ENCODE results near the gene CEL. TPM values are rescaled to one million over a fixed set of nuclear protein-coding genes. Genes with fewer than 3 reads are reported as not detected.

The CEL gene
- total RNA-seq, 1 experiment from 2014 or later: 2.8 TPM

DNA sequence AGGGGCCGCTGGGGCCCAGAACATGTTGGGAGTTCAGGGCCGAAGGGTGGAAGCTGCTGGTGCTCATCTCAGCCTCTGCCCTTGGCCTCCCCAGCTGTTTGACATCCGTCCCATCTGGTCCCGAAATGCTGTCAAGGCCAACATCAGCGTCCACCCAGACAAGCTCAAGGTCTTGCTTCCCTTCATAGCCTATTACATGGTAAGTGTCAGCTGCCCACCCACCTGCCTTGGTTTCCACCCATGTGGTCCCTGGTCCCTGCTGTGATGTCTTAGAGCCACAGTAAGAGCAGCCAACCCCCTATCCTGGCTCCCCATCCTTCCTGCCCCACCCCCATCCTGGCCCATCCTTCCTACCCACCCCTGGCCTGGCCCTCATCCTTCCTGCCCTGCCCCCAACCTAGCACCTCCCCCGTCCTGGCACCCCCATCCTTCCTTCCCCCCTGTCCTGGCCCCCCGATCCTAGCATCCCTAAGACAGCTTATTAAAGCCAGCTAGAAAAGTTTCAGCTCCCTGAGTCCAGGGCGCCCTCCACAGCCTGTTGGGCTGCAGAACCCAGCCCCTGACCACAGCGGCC is 9.7 kb upstream of the CEL start:
- BruUV-seq (replicated peaks): no TSS peak
- no peaks in the 10 kb centered on the region for H3K4me1 ChIP-seq (ENCODE audit: insufficient read depth, low read length, poor library complexity, severe bottlenecking)
- POLR2A ChIA-PET (ENCODE audit: low non-redundant PET): no interaction called here
- no peak for TF ChIP-seq EZH2 (IDR thresholded peaks at IDR 0.05; ENCODE audit: borderline replicate concordance, low read depth, low read length, poor library complexity, severe bottlenecking)
- TF ChIP-seq, protein P1, sequence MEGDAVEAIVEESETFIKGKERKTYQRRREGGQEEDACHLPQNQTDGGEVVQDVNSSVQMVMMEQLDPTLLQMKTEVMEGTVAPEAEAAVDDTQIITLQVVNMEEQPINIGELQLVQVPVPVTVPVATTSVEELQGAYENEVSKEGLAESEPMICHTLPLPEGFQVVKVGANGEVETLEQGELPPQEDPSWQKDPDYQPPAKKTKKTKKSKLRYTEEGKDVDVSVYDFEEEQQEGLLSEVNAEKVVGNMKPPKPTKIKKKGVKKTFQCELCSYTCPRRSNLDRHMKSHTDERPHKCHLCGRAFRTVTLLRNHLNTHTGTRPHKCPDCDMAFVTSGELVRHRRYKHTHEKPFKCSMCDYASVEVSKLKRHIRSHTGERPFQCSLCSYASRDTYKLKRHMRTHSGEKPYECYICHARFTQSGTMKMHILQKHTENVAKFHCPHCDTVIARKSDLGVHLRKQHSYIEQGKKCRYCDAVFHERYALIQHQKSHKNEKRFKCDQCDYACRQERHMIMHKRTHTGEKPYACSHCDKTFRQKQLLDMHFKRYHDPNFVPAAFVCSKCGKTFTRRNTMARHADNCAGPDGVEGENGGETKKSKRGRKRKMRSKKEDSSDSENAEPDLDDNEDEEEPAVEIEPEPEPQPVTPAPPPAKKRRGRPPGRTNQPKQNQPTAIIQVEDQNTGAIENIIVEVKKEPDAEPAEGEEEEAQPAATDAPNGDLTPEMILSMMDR (conservative IDR thresholded peaks at IDR 0.05; ENCODE audit: low read depth, low read length): no peak
- no peak for DNase-seq (ENCODE audit: low spot score)
- no peak overlapping the region for H3K4me3 ChIP-seq (ENCODE audit: low read depth, low read length, poor library complexity, severe bottlenecking)
- no peak overlapping the region for H3K27ac ChIP-seq (ENCODE audit: low read depth, low read length, poor library complexity, severe bottlenecking)
- H3K27me3 ChIP-seq (replicated peaks; ENCODE audit: insufficient read depth, low read depth, low read length, poor library complexity): no peaks in the 10 kb centered on the region
- peaks cover 66% of the 10 kb centered on the region for H3K36me3 ChIP-seq (ENCODE audit: insufficient read depth, low read length, poor library complexity, severe bottlenecking)
- CTCF ChIA-PET: no interaction called here
- H3K9me3 ChIP-seq (ENCODE audit: low read depth, low read length, poor library complexity, severe bottlenecking): no peaks in the 10 kb centered on the region
- intact Hi-C loops (cut with micrococcal nuclease; ENCODE audit: unreplicated experiment): no loop called here

DNA sequence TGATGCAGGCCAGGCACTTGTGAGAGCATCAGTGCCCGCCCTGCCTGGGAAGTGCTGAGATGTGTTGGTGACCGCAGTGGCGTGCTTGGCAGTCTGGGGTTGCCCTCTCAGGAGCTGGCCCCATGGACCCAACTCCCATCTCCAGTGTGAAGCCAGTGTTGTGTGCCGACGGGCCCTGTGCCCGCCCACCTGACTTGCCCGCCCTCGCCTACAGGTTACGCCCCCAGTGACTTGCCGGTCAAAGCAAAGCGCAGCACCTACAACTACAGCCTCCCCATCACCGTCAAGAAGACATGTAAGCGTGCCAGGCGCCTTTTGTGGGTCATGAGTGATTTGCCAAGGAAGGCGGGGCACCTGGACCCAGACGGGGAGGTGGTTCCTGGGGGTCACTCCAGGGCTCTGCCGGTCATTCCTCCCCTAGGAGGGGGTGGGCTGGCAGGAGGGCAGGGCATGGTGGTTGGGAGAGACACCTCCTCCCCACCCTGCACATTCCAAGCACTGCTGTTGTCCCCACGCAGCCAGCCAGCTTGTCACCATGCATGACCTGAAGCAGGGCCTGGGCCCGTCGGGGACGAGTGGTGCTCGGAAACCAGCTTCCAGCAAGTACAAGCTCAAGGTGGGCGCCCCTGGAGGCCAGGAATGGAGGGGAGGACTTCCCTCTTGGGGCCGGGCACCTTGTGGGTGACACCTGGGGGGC is 7.4 kb upstream of the CEL start:
- BruUV-seq (replicated peaks): no TSS peak

DNA sequence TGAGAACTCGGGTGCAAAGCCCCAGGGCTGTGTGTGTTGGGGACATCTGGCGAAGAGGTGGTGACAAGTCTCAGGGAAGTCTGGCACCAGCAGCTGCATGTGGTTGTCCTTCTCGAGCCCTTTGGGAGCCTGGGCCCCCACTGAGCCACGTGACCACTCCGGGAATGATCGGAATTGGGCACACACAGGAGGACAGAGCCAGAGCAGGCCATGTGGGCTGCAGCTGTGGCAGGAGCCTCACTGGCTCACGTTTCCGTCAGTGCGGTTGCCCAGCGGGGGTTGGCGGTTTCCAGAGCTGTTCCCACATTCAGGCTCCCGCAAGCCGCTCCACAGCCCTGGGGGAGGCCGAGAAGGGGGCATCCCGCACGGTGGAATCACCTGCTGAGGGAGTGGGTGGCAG is 6.8 kb upstream of the CEL start:
- no peak overlapping the region for H3K27ac ChIP-seq (ENCODE audit: low read depth, low read length, poor library complexity, severe bottlenecking)
- POLR2A ChIA-PET (ENCODE audit: low non-redundant PET): no interaction called here
- peaks cover 57% of the 10 kb centered on the region for H3K36me3 ChIP-seq (ENCODE audit: insufficient read depth, low read length, poor library complexity, severe bottlenecking)
- BruUV-seq (replicated peaks): no TSS peak
- no peaks in the 10 kb centered on the region for H3K27me3 ChIP-seq (replicated peaks; ENCODE audit: insufficient read depth, low read depth, low read length, poor library complexity)
- TF ChIP-seq, protein P1 (conservative IDR thresholded peaks at IDR 0.05; ENCODE audit: low read depth, low read length): no peak
- intact Hi-C loops (cut with micrococcal nuclease; ENCODE audit: unreplicated experiment): no loop called here
- CTCF ChIA-PET: no interaction called here
- no peak overlapping the region for H3K4me3 ChIP-seq (ENCODE audit: low read depth, low read length, poor library complexity, severe bottlenecking)
- no peaks in the 10 kb centered on the region for H3K9me3 ChIP-seq (ENCODE audit: low read depth, low read length, poor library complexity, severe bottlenecking)
- no peaks in the 10 kb centered on the region for H3K4me1 ChIP-seq (ENCODE audit: insufficient read depth, low read length, poor library complexity, severe bottlenecking)
- no peak for DNase-seq (ENCODE audit: low spot score)

More for the DNA sequence above, 7.4 kb upstream of the CEL start:
- intact Hi-C loops (cut with micrococcal nuclease; ENCODE audit: unreplicated experiment): no loop called here
- no peaks in the 10 kb centered on the region for H3K4me1 ChIP-seq (ENCODE audit: insufficient read depth, low read length, poor library complexity, severe bottlenecking)
- CTCF ChIA-PET: no interaction called here
- H3K4me3 ChIP-seq (ENCODE audit: low read depth, low read length, poor library complexity, severe bottlenecking): no peak overlapping the region
- no peaks in the 10 kb centered on the region for H3K9me3 ChIP-seq (ENCODE audit: low read depth, low read length, poor library complexity, severe bottlenecking)
- POLR2A ChIA-PET (ENCODE audit: low non-redundant PET): no interaction called here
- no peaks in the 10 kb centered on the region for H3K27me3 ChIP-seq (replicated peaks; ENCODE audit: insufficient read depth, low read depth, low read length, poor library complexity)
- peaks cover 57% of the 10 kb centered on the region for H3K36me3 ChIP-seq (ENCODE audit: insufficient read depth, low read length, poor library complexity, severe bottlenecking)
- no peak overlapping the region for H3K27ac ChIP-seq (ENCODE audit: low read depth, low read length, poor library complexity, severe bottlenecking)
- no peak for TF ChIP-seq EZH2 (IDR thresholded peaks at IDR 0.05; ENCODE audit: borderline replicate concordance, low read depth, low read length, poor library complexity, severe bottlenecking)
- TF ChIP-seq, protein P1 (conservative IDR thresholded peaks at IDR 0.05; ENCODE audit: low read depth, low read length): no peak
- DNase-seq (ENCODE audit: low spot score): no peak

Measured in A673 (cell line).